RWPE1 (cell line): ENCODE results near the gene NPC1.

ENCODE experiments used
- CTCF ChIA-PET: fragments of 350-600 bp; sonication (Branson Sonifier 250); formaldehyde crosslinking; extraction: SDS; loops from one replicate; lab custom pipeline; 2021; lab: Yijun Ruan, JAX
- POLR2A ChIA-PET: fragments of 400-600 bp; formaldehyde crosslinking; extraction: SDS; loops from one replicate; lab custom pipeline; 2020; ENCODE audit warnings: antibody characterized with exemption; ENCODE audit not compliant: low non-redundant PET; lab: Yijun Ruan, JAX
- DNase-seq: peaks from one replicate; pipeline ENCODE4 v3.0.0; 2012; ENCODE audit warnings: low spot score
- H3K27ac ChIP-seq: fragments of 450-650 bp; 2 replicates; pipeline ENCODE4 v1.5.1; 2017
- TF ChIP-seq, protein P1 (sequence below): fragments of 450-650 bp; conservative IDR thresholded peaks from 2 replicates; pipeline ENCODE4 v1.5.1; 2017; ENCODE audit warnings: low read depth, mild to moderate bottlenecking

NPC1 gene

DNA sequence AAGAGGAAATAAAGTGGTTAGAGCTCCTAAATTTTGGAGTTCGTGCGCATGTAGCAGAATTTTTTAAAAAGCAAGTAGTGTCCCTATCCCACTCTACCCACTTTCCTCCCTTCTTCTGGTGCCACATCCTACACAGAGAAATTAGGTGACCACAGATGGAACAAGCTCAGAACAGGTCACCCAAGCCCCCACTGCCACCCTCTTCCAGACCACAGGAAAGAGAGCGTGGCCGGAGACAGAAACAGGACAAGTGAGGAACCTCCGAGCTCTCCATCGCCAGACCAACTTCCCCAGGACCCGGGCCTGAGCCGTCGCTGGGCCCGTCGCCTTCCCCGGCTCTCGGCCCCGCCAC lies 433 bp downstream of the NPC1 start:
- TF ChIP-seq, protein P1, sequence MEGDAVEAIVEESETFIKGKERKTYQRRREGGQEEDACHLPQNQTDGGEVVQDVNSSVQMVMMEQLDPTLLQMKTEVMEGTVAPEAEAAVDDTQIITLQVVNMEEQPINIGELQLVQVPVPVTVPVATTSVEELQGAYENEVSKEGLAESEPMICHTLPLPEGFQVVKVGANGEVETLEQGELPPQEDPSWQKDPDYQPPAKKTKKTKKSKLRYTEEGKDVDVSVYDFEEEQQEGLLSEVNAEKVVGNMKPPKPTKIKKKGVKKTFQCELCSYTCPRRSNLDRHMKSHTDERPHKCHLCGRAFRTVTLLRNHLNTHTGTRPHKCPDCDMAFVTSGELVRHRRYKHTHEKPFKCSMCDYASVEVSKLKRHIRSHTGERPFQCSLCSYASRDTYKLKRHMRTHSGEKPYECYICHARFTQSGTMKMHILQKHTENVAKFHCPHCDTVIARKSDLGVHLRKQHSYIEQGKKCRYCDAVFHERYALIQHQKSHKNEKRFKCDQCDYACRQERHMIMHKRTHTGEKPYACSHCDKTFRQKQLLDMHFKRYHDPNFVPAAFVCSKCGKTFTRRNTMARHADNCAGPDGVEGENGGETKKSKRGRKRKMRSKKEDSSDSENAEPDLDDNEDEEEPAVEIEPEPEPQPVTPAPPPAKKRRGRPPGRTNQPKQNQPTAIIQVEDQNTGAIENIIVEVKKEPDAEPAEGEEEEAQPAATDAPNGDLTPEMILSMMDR: no peak
- peak overlapping the region; percentile 99 for H3K27ac ChIP-seq
- POLR2A ChIA-PET: no interaction called here
- CTCF ChIA-PET: interaction anchor here (0.6 kb wide), 1 partner anchor 165 kb away, joined by 3 read pairs; no protein-coding TSS in a partner anchor
- no peak for DNase-seq

DNA sequence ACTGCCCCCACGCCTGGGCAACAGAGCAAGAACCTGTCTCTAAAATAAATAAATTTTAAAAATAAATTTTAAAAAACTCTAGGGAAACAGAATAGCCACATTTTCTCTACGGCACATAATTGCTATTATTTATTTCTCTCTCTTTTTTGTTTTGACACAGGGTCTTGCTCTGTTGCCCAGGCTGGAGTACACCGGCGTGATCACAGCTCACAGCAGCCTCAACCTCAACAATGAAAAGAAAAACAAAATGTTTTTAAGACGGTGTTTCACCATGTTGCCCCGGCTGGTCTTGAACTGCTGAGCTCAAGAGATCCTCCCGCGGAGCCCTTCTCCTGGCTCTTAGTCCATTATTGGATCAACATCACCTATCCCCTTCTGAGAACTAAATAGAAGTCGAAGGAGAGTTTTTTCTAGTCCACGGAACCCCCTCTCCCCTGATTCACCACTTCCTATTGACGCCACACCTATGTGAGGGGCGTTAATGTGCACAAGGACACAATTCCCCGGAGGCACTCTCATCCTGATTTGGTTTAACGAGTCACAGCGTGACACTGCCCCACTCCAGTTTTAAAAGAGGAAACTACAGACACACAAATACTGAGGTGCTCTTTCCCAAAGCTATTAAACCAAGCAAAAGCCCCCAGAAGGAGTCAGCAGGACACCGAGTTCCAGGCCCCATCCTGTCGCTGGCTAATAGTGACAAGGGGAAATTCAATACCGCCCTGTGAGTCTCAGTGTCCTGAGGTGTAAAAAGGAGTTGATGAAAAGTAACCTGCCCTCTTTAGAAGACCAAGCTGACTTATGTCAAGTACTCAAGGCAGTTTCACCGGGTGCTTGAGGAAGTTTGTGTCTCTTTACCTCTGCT lies 1.1 kb downstream of the NPC1 start:
- CTCF ChIA-PET: interaction anchor here (0.6 kb wide), 1 partner anchor 165 kb away, joined by 3 read pairs; no protein-coding TSS in a partner anchor
- DNase-seq: peak; percentile 56
- POLR2A ChIA-PET: no interaction called here
- TF ChIP-seq, protein P1: no peak
- H3K27ac ChIP-seq: peak overlapping the region; percentile 99

DNA sequence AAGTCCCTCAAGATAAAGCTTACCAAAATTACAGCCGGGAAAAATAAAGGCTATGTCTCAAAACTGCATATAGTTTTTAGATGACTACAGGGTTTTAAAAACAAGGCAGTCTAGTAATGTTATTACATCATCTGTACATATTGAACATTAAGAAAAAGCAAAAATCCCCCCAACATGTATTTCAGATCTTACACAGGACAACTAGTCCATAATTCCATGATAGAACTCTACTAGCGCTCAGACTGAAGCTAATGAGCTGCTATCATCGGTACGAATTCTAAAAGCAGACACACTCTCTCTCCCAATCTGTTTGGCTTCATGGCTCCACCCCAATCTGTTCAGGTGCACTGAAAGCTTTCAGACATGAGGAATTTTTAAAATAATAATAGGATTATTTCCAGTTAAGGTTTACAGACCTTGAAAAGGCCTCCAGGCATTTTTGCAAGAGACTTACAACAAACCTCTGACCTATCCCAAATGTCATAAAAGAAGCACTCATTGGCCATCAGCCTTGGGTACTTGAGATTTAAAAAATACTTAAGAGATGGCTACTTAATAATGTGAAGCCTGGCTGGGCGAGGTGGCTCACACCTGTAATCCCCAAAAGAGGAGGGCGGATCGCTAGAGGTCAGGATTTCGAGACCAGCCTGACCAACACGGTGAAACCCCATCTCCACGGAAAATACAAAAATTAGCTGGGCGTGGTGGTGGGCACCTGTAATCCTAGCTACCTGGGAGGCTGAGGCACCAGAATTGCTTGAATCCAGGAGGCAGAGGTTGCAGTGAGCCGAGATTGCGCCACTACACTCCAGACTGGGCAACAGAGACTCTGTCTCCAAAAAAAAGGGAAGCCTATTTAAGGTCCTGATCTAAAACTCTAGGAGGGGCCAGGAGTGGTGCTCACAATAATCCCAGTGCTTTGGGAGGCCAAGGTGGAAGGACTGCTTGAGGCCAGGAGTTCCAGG lies 2.0 kb downstream of the NPC1 start:
- peak overlapping the region; percentile 99 for H3K27ac ChIP-seq

GRCh38 chr18:23583071-23583865 lies 3.0 kb downstream of the NPC1 start:
- TF ChIP-seq, protein P1: no peak
- DNase-seq: no peak
- POLR2A ChIA-PET: no interaction called here
- CTCF ChIA-PET: no interaction called here
- H3K27ac ChIP-seq: no peak overlapping the region

More for the DNA sequence above, 2.0 kb downstream of the NPC1 start:
- no peak for DNase-seq
- TF ChIP-seq, protein P1: no peak
- CTCF ChIA-PET: interaction anchor here (0.6 kb wide), 1 partner anchor 88 kb away, joined by 3 read pairs; no protein-coding TSS in a partner anchor
- POLR2A ChIA-PET: no interaction called here

GRCh38 chr18:23580677-23581367 lies 5.5 kb downstream of the NPC1 start:
- peak overlapping the region; percentile 29 for H3K27ac ChIP-seq

More at GRCh38 chr18:23580677-23581367, 5.5 kb downstream of the NPC1 start:
- ChIA-PET CTCF (interaction anchor here (0.6 kb wide), 3 partner anchors 36 to 569 kb away, joined by 3 to 4 read pairs (median 3); no protein-coding TSS in a partner anchor), POLR2A (no interaction called here)
- no peak for DNase-seq
- TF ChIP-seq, protein P1: no peak
